ENCODE data around the gene HOXA3.

Gene HOXA3

GRCh38 chr7:27159266-27160144 is 7.1 kb upstream of the HOXA3 start:
- H3K4ac ChIP-seq (ENCODE audit: low read depth, low read length), result no peak overlapping the region
- no peak overlapping the region for H4K12ac ChIP-seq (ENCODE audit: low read depth, low read length)
- H4K91ac ChIP-seq (ENCODE audit: low read depth, low read length), result no peak overlapping the region
- H2AFZ ChIP-seq (ENCODE audit: insufficient read depth, low read length, poor library complexity), result no peak overlapping the region
- peaks cover 1% of the 10 kb centered on the region for H3K79me2 ChIP-seq (ENCODE audit: control insufficient read depth, insufficient read depth, low read length, poor library complexity)
- H3K9ac ChIP-seq (ENCODE audit: low read length), result no peak overlapping the region
- H3K23ac ChIP-seq (ENCODE audit: low read length), result no peak overlapping the region
- H3K4me1 ChIP-seq (ENCODE audit: control insufficient read depth in 1 of 2, insufficient read depth in 2 of 2, low read length in 2 of 2), result peaks cover 4 to 10% of the 10 kb centered on the region in 2 experiments
- no peak overlapping the region for H3K4me2 ChIP-seq (ENCODE audit: low read length)
- no peak overlapping the region for H2BK120ac ChIP-seq (ENCODE audit: insufficient read depth, low read length, poor library complexity)
- no peak for DNase-seq
- H3K4me3 ChIP-seq (ENCODE audit: low read depth, low read length), result no peak overlapping the region
- H3K27me3 ChIP-seq (ENCODE audit: insufficient read depth, low read length), result peaks cover 86% of the 10 kb centered on the region
- H4K8ac ChIP-seq (ENCODE audit: low read depth, low read length), result no peak overlapping the region
- H3K14ac ChIP-seq (ENCODE audit: low read length), result no peak overlapping the region
- no peak overlapping the region for H3K27ac ChIP-seq (ENCODE audit: low read depth, low read length)
- H2BK5ac ChIP-seq (ENCODE audit: low read depth, low read length, poor library complexity), result no peak overlapping the region
- H3K18ac ChIP-seq (ENCODE audit: low read length), result no peak overlapping the region
- no peaks in the 10 kb centered on the region for H3K79me1 ChIP-seq (ENCODE audit: low read length)
- WGBS (ENCODE audit: extremely low coverage, insufficient coverage, insufficient read length), result no CpG with 5 or more reads among the region's 27 CpGs
- peaks cover 49% of the 10 kb centered on the region for H3K9me3 ChIP-seq (ENCODE audit: insufficient read depth, low read depth, low read length)
- no peaks in the 10 kb centered on the region for H3K36me3 ChIP-seq (ENCODE audit: control insufficient read depth in 1 of 2, insufficient read depth in 2 of 2, low read length in 2 of 2)
- H2BK12ac ChIP-seq (ENCODE audit: low read length), result no peak overlapping the region
- H2AK5ac ChIP-seq (ENCODE audit: low read length), result no peak overlapping the region

DNA sequence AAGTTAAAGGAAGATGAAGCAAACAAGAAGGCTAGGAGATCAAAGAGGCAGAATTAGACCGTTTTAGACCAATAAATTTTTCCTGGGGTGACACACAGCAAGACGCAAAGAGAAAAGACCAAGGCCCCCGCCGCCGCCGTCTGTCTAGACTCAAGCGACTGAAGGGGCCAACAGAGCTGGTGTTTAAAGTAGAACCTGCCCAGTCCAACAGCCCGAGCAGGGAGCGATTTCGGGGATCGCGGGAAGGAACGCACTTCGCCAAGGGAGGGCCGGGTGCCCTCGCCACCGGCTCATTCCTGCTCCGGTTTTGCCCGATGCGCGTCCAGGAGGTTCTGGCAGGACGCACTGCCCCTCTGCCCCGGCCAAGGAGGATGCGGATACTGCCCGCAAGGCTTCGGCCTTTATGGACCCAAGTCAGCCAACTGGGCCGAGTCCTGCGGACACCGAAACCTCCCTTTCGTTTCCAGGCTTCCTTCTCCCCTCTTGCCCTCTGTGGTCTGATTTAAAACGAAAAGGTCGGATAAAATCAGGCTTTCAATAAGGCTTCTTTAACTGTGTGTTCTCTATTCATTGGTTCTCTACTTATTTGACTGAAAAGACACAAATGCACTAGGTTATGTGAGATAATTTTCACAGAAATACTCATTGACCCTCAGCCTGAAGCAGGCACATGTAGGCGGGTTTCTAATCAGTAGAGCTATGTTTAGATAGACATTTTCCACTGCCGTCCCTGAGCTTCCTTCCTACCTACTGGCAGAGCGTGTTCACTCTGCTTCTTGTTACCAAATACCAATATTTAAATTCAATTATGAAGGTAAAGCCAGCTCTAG is 6.3 kb upstream of the HOXA3 start:
- Histone ChIP-seq H4K12ac (ENCODE audit: low read depth, low read length) (no peak overlapping the region), H3K27me3 (ENCODE audit: insufficient read depth, low read length) (peaks cover 85% of the 10 kb centered on the region), H2BK5ac (ENCODE audit: low read depth, low read length, poor library complexity) (no peak overlapping the region), H3K79me1 (ENCODE audit: low read length) (no peaks in the 10 kb centered on the region), H4K91ac (ENCODE audit: low read depth, low read length) (no peak overlapping the region), H3K36me3 (ENCODE audit: control insufficient read depth in 1 of 2, insufficient read depth in 2 of 2, low read length in 2 of 2) (no peaks in the 10 kb centered on the region), H3K79me2 (ENCODE audit: control insufficient read depth, insufficient read depth, low read length, poor library complexity) (peaks cover 1% of the 10 kb centered on the region), H3K4me1 (ENCODE audit: control insufficient read depth in 1 of 2, insufficient read depth in 2 of 2, low read length in 2 of 2) (peaks cover 4 to 9% of the 10 kb centered on the region in 2 experiments), H3K4me2 (ENCODE audit: low read length) (no peak overlapping the region), H2AK5ac (ENCODE audit: low read length) (no peak overlapping the region), H3K9me3 (ENCODE audit: insufficient read depth, low read depth, low read length) (peaks cover 48% of the 10 kb centered on the region), H3K4ac (ENCODE audit: low read depth, low read length) (no peak overlapping the region), H2BK120ac (ENCODE audit: insufficient read depth, low read length, poor library complexity) (no peak overlapping the region), H3K9ac (ENCODE audit: low read length) (no peak overlapping the region), H3K14ac (ENCODE audit: low read length) (no peak overlapping the region), H2BK12ac (ENCODE audit: low read length) (no peak overlapping the region), H3K27ac (ENCODE audit: low read depth, low read length) (no peak overlapping the region), H3K18ac (ENCODE audit: low read length) (no peak overlapping the region), H3K23ac (ENCODE audit: low read length) (no peak overlapping the region), H4K8ac (ENCODE audit: low read depth, low read length) (no peak overlapping the region), H3K4me3 (ENCODE audit: low read depth, low read length) (no peak overlapping the region), H2AFZ (ENCODE audit: insufficient read depth, low read length, poor library complexity) (no peak overlapping the region)
- WGBS (ENCODE audit: extremely low coverage, insufficient coverage, insufficient read length), result no CpG with 5 or more reads among the region's 35 CpGs
- no peak for DNase-seq

DNA sequence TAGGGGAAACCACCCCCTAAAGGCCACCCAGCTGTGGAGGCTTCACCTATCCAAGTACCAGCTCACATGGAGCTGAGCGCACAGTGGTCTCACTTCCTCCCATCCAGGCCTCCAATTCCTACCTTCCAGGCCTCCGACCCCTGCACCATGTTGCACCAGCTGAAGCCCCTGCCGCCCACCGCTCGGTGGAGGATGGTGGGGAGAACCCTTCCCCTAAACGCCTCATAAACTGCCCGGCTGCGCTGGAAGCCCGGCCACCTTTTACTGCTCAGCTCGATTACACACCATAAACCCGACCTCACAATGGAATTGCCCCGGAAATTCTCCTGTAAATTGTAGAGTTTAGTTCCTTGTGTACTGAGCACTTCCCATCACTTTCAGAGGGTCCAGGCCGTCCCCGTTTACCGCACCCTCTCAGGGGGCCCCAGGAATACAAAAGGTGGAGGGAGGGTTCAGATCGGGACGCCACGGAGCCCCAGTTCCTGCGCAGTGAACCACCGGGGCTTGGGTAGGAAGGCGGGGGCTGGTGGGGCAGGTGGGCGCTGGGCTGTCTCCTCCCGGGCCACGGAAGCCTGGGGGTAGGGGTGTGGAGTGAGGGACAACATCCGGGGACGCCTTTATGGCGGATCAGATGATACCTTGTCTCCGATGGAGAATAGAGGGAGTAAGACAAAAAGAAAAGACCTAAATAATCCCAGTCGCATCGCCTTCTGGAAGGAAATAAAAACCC is 5.5 kb upstream of the HOXA3 start:
- Histone ChIP-seq H3K18ac (ENCODE audit: low read length) (no peak overlapping the region), H3K4me2 (ENCODE audit: low read length) (no peak overlapping the region), H4K12ac (ENCODE audit: low read depth, low read length) (no peak overlapping the region), H3K4me3 (ENCODE audit: low read depth, low read length) (no peak overlapping the region), H3K36me3 (ENCODE audit: control insufficient read depth in 1 of 2, insufficient read depth in 2 of 2, low read length in 2 of 2) (no peaks in the 10 kb centered on the region), H4K8ac (ENCODE audit: low read depth, low read length) (no peak overlapping the region), H3K27me3 (ENCODE audit: insufficient read depth, low read length) (peaks cover 88% of the 10 kb centered on the region), H3K14ac (ENCODE audit: low read length) (no peak overlapping the region), H3K79me2 (ENCODE audit: control insufficient read depth, insufficient read depth, low read length, poor library complexity) (peaks cover 1% of the 10 kb centered on the region), H2BK5ac (ENCODE audit: low read depth, low read length, poor library complexity) (no peak overlapping the region), H3K23ac (ENCODE audit: low read length) (no peak overlapping the region), H4K91ac (ENCODE audit: low read depth, low read length) (no peak overlapping the region), H3K4me1 (ENCODE audit: control insufficient read depth in 1 of 2, insufficient read depth in 2 of 2, low read length in 2 of 2) (peaks cover 4 to 9% of the 10 kb centered on the region in 2 experiments), H3K27ac (ENCODE audit: low read depth, low read length) (no peak overlapping the region), H3K9ac (ENCODE audit: low read length) (no peak overlapping the region), H2BK120ac (ENCODE audit: insufficient read depth, low read length, poor library complexity) (no peak overlapping the region), H2AK5ac (ENCODE audit: low read length) (no peak overlapping the region), H3K79me1 (ENCODE audit: low read length) (no peaks in the 10 kb centered on the region), H2BK12ac (ENCODE audit: low read length) (no peak overlapping the region), H3K4ac (ENCODE audit: low read depth, low read length) (no peak overlapping the region), H3K9me3 (ENCODE audit: insufficient read depth, low read depth, low read length) (peaks cover 50% of the 10 kb centered on the region), H2AFZ (ENCODE audit: insufficient read depth, low read length, poor library complexity) (no peak overlapping the region)
- no peak for DNase-seq
- WGBS (ENCODE audit: extremely low coverage, insufficient coverage, insufficient read length), result no CpG with 5 or more reads among the region's 30 CpGs

- Histone ChIP-seq H2BK120ac (ENCODE audit: insufficient read depth, low read length, poor library complexity) (no peak overlapping the region), H2AFZ (ENCODE audit: insufficient read depth, low read length, poor library complexity) (no peak overlapping the region), H4K91ac (ENCODE audit: low read depth, low read length) (no peak overlapping the region), H3K36me3 (ENCODE audit: control insufficient read depth in 1 of 2, insufficient read depth in 2 of 2, low read length in 2 of 2) (no peaks in the 10 kb centered on the region), H3K9ac (ENCODE audit: low read length) (no peak overlapping the region), H3K79me2 (ENCODE audit: control insufficient read depth, insufficient read depth, low read length, poor library complexity) (peaks cover 1% of the 10 kb centered on the region), H3K4me2 (ENCODE audit: low read length) (no peak overlapping the region), H4K12ac (ENCODE audit: low read depth, low read length) (no peak overlapping the region), H3K18ac (ENCODE audit: low read length) (no peak overlapping the region), H2BK12ac (ENCODE audit: low read length) (no peak overlapping the region), H2AK5ac (ENCODE audit: low read length) (no peak overlapping the region), H3K4ac (ENCODE audit: low read depth, low read length) (no peak overlapping the region), H3K27ac (ENCODE audit: low read depth, low read length) (no peak overlapping the region), H3K4me1 (ENCODE audit: control insufficient read depth in 1 of 2, insufficient read depth in 2 of 2, low read length in 2 of 2) (peaks cover 4 to 9% of the 10 kb centered on the region in 2 experiments), H3K27me3 (ENCODE audit: insufficient read depth, low read length) (peaks cover 94% of the 10 kb centered on the region), H3K9me3 (ENCODE audit: insufficient read depth, low read depth, low read length) (peaks cover 53% of the 10 kb centered on the region), H3K14ac (ENCODE audit: low read length) (no peak overlapping the region), H3K4me3 (ENCODE audit: low read depth, low read length) (no peak overlapping the region), H4K8ac (ENCODE audit: low read depth, low read length) (no peak overlapping the region), H3K79me1 (ENCODE audit: low read length) (no peaks in the 10 kb centered on the region), H3K23ac (ENCODE audit: low read length) (no peak overlapping the region), H2BK5ac (ENCODE audit: low read depth, low read length, poor library complexity) (no peak overlapping the region)
- DNase-seq, result no peak
- no CpG with 5 or more reads among the region's 30 CpGs for WGBS (ENCODE audit: extremely low coverage, insufficient coverage, insufficient read length)
Measured at GRCh38 chr7:27156916-27157701, 4.7 kb upstream of the HOXA3 start.
